AG10803 (cell line): Measurements from ENCODE around the gene WDR33.
A peak's percentile ranks its signal among the peaks of the same experiment; 100 is the strongest.
"Not testable (repeated sequence)": the region's sequence is repeated elsewhere in the genome, so short reads cannot be mapped to it uniquely, and the experiment has no call there.

Experiments used
- DNase-seq: peaks from one replicate; pipeline ENCODE4 v3.0.0; 2010; ENCODE audit warnings: low read depth
- H3K4me3 ChIP-seq: 2 replicates; pipeline ENCODE4 v1.5.1; 2011; ENCODE audit warnings: mild to moderate bottlenecking, low read length, control low read depth
- CTCF ChIP-seq: conservative IDR thresholded peaks from 2 replicates; pipeline ENCODE4 v1.5.1; 2011; ENCODE audit warnings: mild to moderate bottlenecking, low read length, control low read depth, inconsistent platforms

Gene WDR33

DNA sequence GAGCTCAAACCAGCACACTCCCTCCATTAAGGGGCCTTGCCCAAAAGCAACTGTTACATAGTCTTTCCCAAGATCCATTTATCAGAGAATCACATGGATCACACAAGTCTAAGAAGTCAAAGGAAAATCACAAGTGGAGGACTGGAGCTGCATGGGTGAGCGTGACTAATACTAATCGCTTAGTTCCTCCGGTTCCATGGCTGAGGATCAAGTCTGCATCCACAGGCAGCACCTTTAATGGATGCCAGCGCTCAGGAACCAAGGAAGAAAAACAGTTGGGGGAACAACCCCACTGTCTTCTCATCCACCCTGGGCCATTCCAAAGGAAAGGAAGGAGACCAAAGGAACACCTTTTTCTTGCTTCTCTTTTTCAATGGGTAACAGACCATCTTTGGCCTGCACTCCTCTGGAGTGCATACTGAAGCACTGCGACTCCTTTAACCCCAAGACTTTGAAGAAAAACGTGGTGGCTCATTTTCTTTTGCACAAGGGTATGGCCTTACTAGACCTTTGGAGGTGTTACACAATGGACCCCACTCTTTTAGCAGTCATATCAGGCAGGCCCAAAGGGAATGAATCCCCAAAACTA, 9.2 kb upstream of the WDR33 start:
- TF ChIP-seq CTCF, result no peak
- no peak for DNase-seq
- H3K4me3 ChIP-seq, result no peak overlapping the region

DNA sequence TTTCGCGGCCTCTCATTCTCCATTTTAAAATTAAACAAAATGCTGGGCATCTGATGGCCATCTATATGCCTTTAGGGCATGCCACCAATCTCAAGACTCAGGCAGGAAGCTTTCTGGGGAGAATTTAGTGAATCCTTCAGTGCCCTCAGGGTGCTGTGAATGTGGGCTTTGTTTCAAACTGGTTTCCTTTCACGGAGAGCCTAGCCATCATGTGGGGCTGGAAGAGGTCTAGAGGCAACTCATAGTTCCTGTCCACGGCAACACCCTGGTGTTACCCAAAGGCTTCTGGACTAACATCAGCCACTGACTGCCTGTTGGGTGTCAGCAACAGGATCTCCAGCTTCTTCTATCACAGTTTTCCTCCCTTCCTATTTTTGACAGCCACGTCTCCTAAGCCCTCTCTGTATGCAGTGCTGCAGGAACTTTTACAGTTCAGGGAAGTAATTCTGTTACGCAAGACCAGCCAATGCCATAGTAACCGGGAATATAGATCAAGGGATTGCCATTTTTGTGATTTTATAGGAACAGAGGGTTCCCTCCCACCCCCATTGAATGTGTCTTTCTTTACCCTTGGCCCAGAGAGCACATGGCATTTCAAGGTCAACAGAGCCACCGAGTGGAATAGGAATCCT, 7.9 kb upstream of the WDR33 start:
- DNase-seq, result no peak
- H3K4me3 ChIP-seq, result no peak overlapping the region
- TF ChIP-seq CTCF, result no peak

- no peak for DNase-seq
- no peak for TF ChIP-seq CTCF
- no peak overlapping the region for H3K4me3 ChIP-seq
These were observed 7.3 kb upstream of the WDR33 start for GRCh38 chr2:127818241-127818640.

- no peak for TF ChIP-seq CTCF
- DNase-seq, result no peak
- no peak overlapping the region for H3K4me3 ChIP-seq
These were observed 3.7 kb upstream of the WDR33 start for GRCh38 chr2:127814677-127815076.

- H3K4me3 ChIP-seq, result not testable (repeated sequence)
These were observed 1.5 kb upstream of the WDR33 start for GRCh38 chr2:127812441-127812840.

DNA sequence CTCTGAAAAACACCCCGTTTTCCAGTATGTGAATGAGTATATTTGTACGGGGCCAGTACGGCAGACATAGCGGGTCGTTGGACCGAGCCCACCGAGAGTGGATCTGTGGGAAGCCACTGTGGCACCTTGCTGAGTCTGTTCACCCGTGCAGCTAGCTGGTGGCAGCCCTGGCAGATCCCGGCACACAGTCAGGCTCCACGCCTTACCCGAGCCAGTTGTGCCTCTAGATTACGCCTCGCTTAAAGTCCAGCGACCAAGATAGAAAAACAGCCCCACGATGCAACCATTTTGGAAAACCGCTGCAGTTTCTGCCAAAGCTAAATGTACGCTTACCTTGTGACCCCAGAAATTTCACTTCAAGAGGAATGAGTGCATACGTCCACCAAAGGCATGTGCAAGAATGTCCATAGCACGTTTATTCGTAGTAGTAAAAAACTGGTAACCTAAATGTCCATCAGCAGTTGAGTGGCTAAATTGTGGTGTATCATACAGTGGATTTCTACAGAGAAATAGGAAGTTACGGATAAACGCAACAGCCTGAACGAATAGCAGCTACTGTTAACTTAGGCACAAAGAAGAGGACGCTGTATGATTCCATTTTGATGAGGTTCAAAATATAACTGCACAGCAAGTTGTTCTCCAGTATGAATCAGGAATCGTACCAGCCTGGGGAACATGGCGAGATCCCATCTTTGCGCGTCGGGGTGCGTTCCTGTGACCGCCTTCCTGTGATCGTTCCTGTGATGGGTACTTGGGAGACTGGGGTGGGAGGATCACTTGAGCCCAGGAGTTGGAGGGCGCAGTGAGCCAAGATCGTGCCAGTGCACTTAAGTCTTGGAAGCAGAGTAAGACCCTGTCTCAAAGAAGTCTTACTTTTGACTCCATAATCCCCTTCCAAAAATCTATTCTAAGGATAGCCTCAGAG, 688 bp upstream of the WDR33 start:
- H3K4me3 ChIP-seq, result peak overlapping the region; percentile 74
- TF ChIP-seq CTCF, result no peak
- no peak for DNase-seq

More at GRCh38 chr2:127812441-127812840, 1.5 kb upstream of the WDR33 start:
- not testable (repeated sequence) for DNase-seq

DNA sequence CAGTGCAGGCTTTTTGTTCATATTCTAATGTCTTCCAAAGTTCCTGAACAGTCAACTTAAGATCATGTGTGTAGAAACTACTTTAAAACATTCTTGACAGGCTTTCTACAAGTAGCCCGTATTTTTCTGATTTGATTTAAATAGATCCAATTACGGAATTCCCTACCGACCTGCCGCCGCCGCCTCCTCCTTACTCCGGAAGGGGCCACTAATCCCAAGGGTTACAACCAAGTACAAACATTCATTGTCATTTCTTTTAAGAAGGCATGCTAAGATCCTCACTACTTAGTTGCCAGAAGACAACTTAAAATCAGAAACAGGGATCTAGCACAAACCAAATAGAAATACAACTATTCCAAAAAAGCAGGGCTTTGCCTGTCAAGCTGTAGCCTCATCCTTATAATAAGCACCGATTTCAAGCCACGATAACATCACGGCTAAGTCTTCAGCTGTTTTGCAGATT, 784 bp downstream of the WDR33 start:
- H3K4me3 ChIP-seq, result peak overlapping the region; percentile 74
- peak; percentile 21 for DNase-seq
- TF ChIP-seq CTCF, result 0 out of 2 replicates have a peak, but pooled peaks have one; percentile 4
